Muscle layer of colon (tissue), 2 donors: ENCODE measurements around the gene CFL1.
"Not testable (repeated sequence)": the region's sequence is repeated elsewhere in the genome, so short reads cannot be mapped to it uniquely, and the experiment has no call there.

ENCODE experiments used
- H3K27ac ChIP-seq: one replicate; pipeline ENCODE4 v1.7.0; 2013; ENCODE audit warnings: low read depth, mild to moderate bottlenecking, low read length, moderate library complexity
- H3K27me3 ChIP-seq, 2 donors: one replicate each; pipeline ENCODE4 v1.7.0; 2013; ENCODE audit warnings: low read length in 2 of 2, mild to moderate bottlenecking in 2 of 2; ENCODE audit not compliant: insufficient read depth in 2 of 2, control insufficient read depth in 1 of 2
- H3K36me3 ChIP-seq: one replicate; pipeline ENCODE4 v1.7.0; 2013; ENCODE audit warnings: mild to moderate bottlenecking, low read length; ENCODE audit not compliant: insufficient read depth
- H3K4me1 ChIP-seq: one replicate; pipeline ENCODE4 v1.7.0; 2013; ENCODE audit warnings: mild to moderate bottlenecking, low read length; ENCODE audit not compliant: insufficient read depth
- H3K4me3 ChIP-seq, 2 donors: one replicate each; pipeline ENCODE4 v1.7.0; 2013; ENCODE audit warnings: low read length in 2 of 2, low read depth in 1 of 2, mild to moderate bottlenecking in 1 of 2, moderate library complexity in 1 of 2
- H3K9ac ChIP-seq: one replicate; pipeline ENCODE4 v1.7.0; 2013; ENCODE audit warnings: low read length
- H3K9me3 ChIP-seq: one replicate; pipeline ENCODE4 v1.7.0; 2013; ENCODE audit warnings: mild to moderate bottlenecking, low read length
- donor health status: abdominal sarcoma.
- donor health status: Adenocarcinoma of cecum.

Gene CFL1

DNA sequence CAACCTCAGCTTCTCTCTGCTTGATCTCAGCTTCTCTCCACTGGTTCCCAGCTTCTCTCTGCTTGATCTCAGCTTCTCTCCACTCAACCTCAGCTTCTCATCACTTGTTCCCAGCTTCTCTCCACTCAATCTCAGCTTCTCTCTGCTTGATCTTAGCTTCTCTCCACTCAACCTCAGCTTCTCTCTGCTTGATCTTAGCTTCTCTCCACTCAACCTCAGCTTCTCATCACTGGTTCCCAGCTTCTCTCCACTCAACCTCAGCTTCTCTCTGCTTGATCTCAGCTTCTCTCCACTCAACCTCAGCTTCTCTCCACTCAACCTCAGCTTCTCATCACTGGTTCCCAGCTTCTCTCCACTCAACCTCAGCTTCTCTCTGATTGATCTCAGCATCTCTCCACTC, 25.7 kb downstream of the CFL1 start:
- H3K9me3 ChIP-seq = not testable (repeated sequence)

DNA sequence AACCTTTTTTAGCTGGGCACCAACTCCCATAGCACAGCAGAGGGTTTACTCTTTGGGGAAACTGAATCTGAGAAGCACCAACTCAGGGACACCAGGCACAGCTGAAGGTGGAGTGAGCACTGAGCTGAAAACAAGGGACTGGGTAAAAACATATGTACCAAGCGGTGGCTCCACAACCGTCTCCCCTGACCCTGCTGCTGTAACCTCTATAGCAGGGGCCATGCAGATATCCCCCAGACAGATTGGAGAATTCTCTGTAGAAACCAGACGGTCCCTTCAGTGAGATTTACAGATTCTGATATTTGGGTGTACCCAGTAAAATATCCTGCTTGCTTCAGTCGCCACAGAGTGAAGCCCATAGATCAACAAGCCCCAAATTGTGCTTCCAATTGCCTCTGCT, 28.5 kb downstream of the CFL1 start:
- Histone ChIP-seq H3K9me3 (no peaks in the 10 kb centered on the region), H3K9ac (no peak overlapping the region), H3K36me3 (no peaks in the 10 kb centered on the region), H3K4me3 (no peak overlapping the region), H3K27me3 (no peaks in the 10 kb centered on the region), H3K4me1 (peaks cover 11% of the 10 kb centered on the region), H3K27ac (no peak overlapping the region)

More for the DNA sequence above, 25.7 kb downstream of the CFL1 start:
- not testable (repeated sequence) for H3K9ac ChIP-seq, H3K36me3 ChIP-seq, H3K27me3 ChIP-seq, H3K27ac ChIP-seq, H3K4me3 ChIP-seq
- peaks cover 15% of the 10 kb centered on the region for H3K4me1 ChIP-seq

DNA sequence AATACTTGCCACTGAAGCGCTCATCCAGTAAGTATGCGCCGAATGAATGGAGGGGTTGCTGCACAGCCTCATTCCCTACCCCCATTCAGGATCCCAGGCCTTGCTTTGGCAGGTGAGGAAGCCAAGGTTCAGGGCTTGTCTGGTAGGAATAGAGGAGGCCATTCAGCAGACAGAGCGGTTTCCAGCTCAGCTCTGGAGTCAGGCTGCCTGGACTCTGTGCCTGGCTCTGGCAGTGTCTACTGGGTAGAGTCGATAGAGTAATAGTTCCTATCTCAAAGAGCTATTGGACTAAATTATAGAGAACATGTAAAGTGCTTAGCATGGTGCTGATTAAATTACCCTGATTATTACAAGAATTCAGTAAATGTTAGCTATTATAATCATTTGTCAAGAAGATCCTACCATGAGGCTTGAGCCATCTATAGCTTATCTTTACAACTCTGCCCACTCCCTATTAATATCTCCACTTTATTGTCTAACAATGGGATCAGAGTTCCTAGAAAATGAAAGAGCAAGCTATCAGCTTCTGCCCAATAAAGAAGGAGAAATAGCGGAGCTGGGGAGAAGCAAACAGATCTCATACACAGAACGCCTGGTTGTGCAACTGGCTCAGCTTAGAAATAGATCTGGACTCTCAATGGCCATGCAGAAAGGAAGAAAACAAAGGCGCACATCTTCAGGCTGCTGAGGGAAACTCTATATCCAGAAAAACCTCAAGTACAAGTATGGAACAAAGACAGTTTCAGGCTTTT, 30.8 kb downstream of the CFL1 start:
- Histone ChIP-seq H3K27me3 (no peaks in the 10 kb centered on the region), H3K36me3 (no peaks in the 10 kb centered on the region), H3K4me1 (no peaks in the 10 kb centered on the region), H3K27ac (no peak overlapping the region), H3K9me3 (no peaks in the 10 kb centered on the region), H3K9ac (no peak overlapping the region), H3K4me3 (no peak overlapping the region)

DNA sequence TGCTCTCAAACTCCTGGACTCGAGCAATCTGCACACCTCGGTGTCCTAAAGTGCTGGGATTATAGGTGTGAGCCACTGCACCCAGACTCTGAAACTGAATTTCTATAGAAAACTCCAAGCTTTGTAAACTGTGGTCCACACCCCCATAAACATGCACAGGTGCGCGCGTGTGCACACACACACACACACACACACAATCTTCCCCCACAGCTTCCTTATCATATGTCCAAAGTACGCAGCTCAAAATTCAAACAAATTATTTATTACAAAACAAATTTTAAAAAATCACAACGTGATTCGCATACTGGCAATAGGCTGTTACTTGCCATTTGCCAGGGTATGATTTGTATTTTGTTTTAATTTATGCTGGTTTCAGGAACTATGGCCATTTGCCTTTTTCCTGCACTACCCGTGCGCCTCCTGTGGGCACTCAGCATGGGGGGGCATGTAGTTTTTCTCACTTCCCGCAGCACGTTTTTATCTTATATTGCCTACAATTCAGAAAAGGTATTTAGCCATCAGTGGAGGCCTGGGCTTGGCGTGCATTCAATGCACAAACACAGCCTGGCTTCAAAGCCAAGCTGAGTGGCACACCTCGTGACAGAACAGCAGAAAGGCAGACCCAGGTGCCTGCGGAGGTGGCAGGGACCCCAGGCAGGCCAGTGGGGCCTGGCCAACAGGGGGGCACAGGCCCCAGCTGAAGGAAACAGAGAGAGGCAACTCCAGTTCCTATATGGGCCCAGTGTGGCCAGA, 35.0 kb downstream of the CFL1 start:
- Histone ChIP-seq H3K27ac (no peak overlapping the region), H3K36me3 (no peaks in the 10 kb centered on the region), H3K27me3 (no peaks in the 10 kb centered on the region), H3K9ac (no peak overlapping the region), H3K9me3 (no peaks in the 10 kb centered on the region), H3K4me1 (no peaks in the 10 kb centered on the region), H3K4me3 (no peak overlapping the region)

DNA sequence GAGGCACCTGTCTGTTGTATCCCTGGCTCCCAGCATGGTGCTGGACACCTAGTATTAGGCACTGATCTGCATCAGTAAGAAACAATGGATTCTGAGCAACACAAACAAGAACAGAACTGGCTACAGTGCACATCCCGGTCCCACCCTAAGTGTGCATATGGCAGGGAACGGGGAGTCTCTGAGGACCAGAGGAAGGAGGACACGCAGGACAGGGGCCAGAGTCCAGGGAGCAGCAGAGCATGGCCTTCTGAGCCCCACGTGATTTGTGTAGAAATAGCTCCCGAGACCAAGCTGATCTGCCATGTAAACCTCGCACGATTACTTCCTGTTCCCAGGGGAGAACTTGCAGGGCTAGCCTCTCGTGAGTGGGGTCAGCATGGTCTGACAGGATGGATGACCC, 36.9 kb downstream of the CFL1 start:
- no peaks in the 10 kb centered on the region for H3K27me3 ChIP-seq
- H3K9ac ChIP-seq = no peak overlapping the region
- no peak overlapping the region for H3K27ac ChIP-seq
- no peaks in the 10 kb centered on the region for H3K9me3 ChIP-seq
- H3K4me3 ChIP-seq = no peak overlapping the region
- no peaks in the 10 kb centered on the region for H3K36me3 ChIP-seq
- peaks cover 9% of the 10 kb centered on the region for H3K4me1 ChIP-seq

DNA sequence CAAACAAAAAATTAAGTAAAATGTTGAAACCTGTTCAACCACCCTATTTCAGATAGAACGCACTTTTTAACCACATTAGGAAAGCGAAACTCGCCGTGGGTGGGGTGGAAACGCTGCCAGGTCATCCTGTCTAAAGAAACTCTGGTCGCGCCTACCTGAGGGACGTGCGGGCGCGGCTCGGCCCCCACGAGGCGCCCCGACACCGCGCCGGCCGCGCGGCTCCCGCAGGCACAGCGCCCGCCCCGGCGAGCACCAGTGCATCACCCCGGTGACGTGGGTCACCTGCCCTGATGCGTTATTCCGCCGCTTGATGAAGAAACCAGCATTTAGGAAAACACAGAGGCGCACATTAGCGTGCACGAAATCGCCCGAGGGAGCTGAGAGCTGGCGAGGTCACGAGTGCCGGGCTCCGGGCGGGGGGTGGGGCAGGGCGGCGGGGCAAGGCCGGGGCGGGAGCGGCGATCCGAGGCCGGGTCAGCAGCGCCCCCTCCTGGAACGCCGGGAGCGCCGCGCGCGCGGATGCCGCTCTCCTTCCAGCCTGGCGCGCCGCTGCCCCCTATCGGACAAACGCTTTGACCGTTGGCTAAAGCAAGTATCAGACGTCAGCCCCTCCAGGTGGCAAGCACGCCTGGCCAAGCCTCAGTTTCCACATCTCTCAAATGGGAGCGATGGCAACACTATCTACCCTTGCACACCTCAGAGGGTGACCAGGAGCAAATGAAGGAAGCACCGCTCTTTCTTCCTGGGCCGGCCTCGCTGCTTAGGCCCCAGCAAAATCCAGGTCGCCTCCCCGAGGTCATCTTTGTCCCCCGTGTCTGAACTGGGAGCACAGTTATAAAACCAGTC, 39.9 kb downstream of the CFL1 start:
- Histone ChIP-seq H3K36me3 (no peaks in the 10 kb centered on the region), H3K27me3 (no peaks in the 10 kb centered on the region), H3K27ac (peak overlapping the region; percentile 67), H3K4me3 (peak overlapping the region; percentile 56 to 65), H3K4me1 (peaks cover 15% of the 10 kb centered on the region), H3K9me3 (no peaks in the 10 kb centered on the region), H3K9ac (peak overlapping the region; percentile 59)

DNA sequence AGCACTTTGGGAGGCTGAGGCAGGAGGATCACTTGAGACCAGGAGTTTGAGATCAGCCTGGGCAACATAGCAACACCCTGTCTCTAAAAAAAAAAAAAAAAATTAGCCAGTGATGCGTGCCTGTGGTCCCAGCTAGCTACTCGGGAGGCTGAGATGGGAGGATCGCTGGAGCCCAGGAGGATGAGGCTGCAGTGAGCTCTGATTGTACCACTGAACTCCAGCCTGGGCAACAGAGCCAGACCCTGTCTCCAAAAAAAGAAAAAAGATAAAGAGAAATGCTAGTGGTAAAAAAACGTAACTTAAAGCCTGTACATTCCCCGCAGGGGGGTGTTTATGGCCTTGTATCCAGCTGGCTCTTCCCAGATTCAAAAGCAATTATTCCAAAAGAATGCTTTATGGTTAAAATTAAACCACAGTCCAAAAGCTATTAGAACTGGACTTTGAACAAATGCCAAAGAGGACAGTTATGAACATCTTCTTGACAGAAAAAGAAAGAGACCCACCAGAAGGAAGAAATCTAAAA, 40.6 kb downstream of the CFL1 start:
- no peaks in the 10 kb centered on the region for H3K9me3 ChIP-seq
- peak overlapping the region; percentile 59 for H3K9ac ChIP-seq
- H3K27me3 ChIP-seq = no peaks in the 10 kb centered on the region
- H3K4me1 ChIP-seq = peaks cover 15% of the 10 kb centered on the region
- H3K27ac ChIP-seq = peak overlapping the region; percentile 67
- peak overlapping the region; percentile 56 to 65 for H3K4me3 ChIP-seq
- H3K36me3 ChIP-seq = no peaks in the 10 kb centered on the region

DNA sequence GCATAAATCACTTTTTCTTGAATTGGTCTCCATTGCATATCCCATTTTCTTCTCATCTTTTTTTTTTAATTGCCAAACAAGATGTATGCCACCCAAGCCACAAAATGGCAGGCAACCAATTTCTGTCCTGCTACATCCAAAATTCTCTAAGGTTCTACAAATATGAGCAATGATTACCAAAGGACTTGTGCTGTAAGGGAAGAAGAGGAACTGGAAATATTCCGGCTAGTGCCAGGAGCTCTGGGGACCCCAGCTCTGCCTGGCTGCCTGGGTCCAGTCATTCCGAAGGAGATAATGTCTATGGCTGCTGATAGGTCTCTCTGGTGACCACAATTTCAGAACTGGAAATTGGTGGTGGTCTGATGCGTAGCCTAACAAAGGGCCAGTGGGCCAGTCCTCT, 41.3 kb downstream of the CFL1 start:
- no peak overlapping the region for H3K9ac ChIP-seq
- peaks cover 15% of the 10 kb centered on the region for H3K4me1 ChIP-seq
- no peaks in the 10 kb centered on the region for H3K9me3 ChIP-seq
- no peaks in the 10 kb centered on the region for H3K36me3 ChIP-seq
- no peak overlapping the region for H3K27ac ChIP-seq
- H3K4me3 ChIP-seq = no peak overlapping the region
- H3K27me3 ChIP-seq = no peaks in the 10 kb centered on the region

DNA sequence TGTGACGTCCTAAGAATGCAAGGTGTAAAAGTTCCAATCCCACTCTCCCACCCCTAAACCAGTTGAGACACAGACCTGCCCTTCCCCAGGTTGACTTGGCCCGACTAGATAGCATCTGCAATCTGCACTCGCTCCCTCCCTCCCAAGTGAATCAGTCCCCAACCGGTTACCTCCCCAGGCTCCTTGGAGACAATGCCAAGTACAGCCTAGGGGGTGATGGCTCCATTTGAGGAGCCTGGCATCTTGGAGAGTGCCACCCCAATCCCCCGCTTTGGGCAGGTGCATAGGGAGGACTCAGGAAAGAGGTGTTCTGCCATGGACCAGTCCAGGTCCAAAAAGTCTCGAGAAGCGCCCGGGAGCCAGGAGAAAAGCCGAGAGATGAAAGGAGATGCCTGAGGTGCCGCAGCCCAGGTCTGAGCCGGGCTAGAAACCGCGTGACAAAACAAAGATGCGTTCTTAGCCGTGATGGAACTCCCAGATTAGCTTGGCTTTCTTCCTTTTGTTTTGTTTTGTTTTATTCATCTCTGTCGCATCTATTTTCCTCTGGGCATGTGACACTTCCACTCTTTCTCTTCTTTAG, 42.9 kb downstream of the CFL1 start:
- Histone ChIP-seq H3K36me3 (no peaks in the 10 kb centered on the region), H3K4me1 (peaks cover 15% of the 10 kb centered on the region), H3K27ac (no peak overlapping the region), H3K9ac (no peak overlapping the region), H3K27me3 (no peaks in the 10 kb centered on the region), H3K4me3 (no peak overlapping the region), H3K9me3 (no peaks in the 10 kb centered on the region)

DNA sequence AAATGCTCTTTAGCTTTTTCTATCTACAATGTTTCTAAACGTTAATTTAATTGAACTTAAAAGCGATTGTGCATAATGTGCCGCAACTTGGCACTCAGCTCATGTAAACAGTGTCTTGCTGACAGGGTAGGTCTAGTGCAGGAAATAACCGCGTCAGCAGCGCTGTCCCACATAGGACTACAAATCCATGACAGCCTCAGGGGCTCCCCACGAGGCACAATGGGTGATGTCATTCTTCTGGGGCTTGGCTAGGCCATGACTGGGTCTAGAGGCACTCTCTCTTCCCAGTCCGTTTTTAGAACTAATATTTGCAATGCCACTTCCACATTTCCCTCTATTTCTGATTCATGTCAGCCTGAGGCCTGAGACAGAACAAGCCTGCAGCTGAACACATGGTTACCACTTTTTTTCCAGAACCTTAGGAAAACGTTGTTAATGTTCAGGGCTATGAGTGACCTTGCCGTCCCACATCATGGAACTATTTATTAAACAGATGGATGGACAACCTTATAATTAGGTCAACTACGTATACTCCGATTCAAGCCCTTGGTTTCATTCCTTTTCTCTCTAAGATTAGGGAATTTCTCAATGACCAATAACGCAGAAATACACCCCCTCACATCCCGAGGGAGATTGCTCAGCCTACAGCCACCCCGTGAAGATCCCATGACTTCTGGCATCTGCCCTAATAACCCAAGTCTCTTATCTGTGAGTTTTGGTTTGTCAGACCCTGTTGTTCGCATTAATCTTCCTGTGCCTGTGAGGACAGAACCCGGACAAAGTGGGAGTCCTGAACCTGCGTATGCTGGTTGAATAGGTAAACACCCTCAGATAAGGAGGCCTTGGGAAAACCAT, 43.6 kb downstream of the CFL1 start:
- Histone ChIP-seq H3K9ac (no peak overlapping the region), H3K4me1 (peaks cover 15% of the 10 kb centered on the region), H3K36me3 (no peaks in the 10 kb centered on the region), H3K9me3 (no peaks in the 10 kb centered on the region), H3K27ac (no peak overlapping the region), H3K4me3 (no peak overlapping the region), H3K27me3 (no peaks in the 10 kb centered on the region)
